A172 (cell line): ENCODE measurements around the gene PTPRG. TPM values are rescaled to one million over a fixed set of nuclear protein-coding genes. Genes with fewer than 3 reads are reported as not detected.

Source experiments
- DNase-seq: peaks from one replicate; pipeline ENCODE4 v3.0.0-alpha.2; 2015; ENCODE audit warnings: low spot score
- total RNA-seq: library from RNA; depleted of rRNA; stranded (reverse); fragments of >200 nt; shearing (Covaris generic); gene quantifications from 2 replicates; pipeline ENCODE4 v1.2.3, GENCODE V29; 2014

PTPRG gene
- total RNA-seq, 1 experiment from 2014 or later: 7.3 TPM

DNA sequence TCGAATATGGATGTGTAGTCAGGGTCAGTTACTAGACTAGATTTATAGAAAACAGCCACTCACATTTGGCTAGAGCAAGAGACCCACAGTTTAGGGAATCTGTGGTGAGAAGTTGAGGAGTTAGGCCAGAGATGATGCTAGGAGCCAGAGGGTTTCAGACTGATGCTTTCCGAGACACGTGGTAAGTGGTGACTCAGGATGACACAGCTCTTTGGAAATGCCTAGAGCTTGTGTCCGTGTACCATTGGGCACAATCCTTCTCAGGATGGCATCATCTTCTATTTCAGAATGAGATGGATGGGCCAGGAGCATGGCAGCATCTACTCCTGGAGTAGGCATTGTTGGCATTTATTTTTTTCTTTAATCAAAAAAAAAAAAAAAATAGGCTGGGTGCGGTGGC, 28.5 kb downstream of the PTPRG start:
- peak; percentile 74 for DNase-seq

DNA sequence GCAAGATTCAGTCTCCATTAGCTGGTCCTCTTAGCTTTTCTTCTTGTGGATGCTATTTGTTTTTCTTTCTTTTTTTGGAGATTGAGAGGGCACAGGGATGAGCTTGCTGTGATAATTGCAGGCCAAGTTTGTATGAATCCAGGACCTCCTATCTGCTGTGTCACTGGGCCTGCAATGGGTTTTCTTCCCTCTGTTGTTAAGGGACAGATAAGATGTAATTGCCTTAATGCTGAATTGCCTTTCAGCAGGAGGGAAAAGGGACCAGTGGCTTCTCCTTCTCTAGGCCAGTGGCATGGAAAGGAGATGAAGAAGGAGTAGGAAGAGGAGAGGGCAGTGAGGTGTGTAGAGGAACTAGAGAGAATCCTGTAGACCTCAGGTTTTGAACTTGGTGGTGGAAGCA, 29.9 kb downstream of the PTPRG start:
- no peak for DNase-seq

DNA sequence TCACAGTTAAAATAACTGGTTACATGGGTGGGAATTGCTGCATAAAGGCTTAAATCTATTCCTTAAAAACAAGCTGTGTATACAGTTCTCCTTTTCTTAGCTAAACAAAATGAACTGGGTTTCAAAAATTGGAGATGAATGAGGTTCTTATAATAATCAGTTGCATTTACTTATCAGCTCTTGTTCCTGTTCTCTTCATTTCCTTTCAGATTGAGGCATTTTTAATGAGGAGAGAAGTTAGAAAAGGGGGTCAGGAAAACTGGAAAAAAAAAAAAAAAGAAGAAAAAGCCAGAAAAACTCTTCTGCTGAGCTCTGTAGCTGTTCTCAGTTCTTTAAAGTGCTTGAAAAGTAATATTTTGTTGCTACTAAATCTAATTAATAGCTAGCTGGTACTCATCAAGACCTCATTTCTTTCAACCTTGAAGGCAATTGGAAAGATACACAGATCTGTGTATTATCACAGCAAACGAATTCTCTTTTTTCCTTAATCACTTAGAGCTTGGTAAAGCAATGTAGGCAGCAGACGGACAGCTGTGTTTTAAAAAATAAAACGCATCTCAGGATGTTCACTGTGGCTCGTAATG, 32.2 kb downstream of the PTPRG start:
- DNase-seq: no peak

DNA sequence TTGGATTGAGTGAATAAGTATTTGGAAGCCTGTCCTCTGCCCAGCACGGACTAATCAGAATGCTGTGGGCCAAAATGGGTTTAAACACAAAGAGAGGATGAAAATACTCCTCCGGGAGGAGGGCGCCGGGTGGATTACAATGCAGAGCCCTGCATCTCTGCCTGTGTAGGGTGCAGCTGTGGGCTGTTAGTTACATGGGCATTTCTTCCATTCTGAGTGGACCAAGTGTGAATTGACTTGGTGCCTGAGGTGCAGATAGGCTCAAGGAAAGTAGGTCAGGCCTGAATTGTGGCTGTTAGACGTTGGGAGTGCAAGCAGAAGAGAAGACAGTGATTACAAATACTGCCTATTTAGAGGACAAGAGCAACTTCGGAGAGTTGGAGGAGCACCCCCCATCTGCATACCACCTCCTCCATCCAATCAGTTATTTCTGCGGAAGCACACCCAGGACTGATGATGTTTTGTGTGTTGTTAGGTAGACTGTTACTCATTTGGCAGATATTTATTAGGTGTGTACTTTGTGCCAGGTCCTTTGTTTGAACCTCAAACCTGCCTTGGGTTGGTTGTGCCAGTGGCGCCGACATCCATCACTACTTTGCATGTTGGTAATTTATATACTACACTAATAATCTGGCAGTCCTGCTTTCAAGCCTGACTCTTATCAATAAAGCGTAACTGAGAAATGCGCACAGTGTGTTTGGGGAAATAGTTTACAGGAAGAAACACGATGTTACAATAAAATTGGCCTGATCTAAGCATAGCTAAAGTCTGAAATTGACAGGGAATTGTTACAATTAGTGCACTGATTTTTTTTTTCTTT, 33.0 kb downstream of the PTPRG start:
- no peak for DNase-seq

DNA sequence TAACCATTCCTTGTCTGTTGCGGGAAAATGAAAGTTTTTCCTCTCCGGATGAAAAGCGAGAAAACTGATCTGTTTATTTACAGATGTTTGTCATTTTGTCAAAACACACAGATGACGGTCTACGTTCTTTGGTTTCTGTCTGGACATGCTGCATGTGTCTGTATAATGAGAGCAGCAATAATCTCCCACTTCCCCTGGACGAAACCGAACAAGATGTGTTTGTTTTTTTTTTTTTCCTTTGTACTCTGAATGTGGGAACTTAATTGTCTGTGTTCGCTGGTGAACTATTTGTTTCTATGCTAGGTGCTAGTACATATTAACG, 33.6 kb downstream of the PTPRG start:
- no peak for DNase-seq

DNA sequence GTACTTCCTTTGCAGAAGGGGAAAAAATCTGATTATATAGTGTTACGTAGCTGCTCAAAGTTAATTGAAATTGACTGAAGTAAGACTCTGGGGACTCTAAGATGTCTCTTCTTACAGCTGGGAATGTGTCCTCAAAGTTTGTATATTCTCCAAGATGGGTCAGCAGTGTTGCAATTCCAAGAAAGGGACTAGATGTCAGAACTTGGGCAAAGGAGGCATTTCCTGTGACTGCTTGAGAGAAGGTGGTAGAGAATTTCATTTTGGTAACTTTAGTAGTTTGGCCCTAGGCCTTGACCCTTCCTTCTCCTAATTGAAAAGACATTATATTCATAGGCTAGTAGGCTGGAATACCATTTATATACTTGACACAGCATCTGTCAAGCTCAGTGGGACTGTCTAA, 33.9 kb downstream of the PTPRG start:
- DNase-seq: no peak

DNA sequence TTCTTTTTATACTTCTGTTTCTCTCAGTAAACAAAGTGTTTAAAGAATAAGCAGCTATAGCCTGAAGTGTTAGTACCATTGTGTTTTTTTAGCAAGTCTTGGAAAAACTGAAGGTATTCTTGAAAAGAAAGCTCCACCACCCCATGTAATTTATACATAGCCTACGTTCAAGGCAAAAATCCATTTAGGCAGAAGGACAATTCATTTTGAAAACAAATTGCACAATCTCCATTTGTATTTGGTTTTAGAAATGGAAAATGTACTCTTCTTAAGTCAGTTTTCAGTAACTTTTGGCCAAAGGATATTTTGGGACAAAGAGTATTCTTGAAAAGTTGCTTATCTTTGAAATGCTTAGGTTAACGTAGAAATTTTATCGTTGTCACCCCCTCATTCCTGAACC, 34.5 kb downstream of the PTPRG start:
- no peak for DNase-seq

DNA sequence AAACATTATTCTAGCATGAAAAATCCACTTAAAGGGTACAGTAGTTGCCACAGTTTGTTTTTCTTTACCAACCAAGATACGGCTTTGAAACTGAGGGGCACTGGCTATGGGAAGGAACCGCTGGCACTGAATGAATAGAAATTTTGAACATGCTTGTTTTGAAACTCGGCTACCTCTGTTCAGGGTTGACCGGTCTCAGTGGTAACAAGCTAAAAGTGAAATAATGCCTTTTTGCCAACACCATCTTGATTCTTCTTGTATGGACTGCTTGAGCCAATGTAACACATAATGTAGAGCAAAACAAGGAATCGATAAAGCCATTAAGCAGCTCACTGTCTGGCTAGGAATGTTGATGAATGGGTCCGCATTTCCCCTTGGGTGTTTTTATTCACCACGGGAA, 36.5 kb downstream of the PTPRG start:
- no peak for DNase-seq

DNA sequence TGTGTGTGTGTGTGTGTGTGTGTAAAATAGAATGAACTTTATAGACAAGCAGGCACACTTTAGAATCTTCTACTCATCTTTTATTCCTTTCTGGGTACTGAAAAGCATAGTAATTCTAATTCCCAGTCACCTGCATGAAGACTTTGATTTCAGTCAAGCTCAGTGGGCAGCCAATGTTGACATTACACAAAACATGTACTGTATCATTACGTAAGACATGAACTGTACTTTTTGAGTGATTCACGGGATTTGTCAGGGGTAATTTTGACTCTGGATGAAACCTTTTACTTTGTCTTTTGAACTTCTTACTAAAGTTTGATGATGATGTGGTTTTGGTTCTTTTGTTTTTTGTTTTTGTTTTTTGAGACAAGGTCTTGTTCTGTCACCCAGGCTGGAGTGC, 38.8 kb downstream of the PTPRG start:
- DNase-seq: no peak

DNA sequence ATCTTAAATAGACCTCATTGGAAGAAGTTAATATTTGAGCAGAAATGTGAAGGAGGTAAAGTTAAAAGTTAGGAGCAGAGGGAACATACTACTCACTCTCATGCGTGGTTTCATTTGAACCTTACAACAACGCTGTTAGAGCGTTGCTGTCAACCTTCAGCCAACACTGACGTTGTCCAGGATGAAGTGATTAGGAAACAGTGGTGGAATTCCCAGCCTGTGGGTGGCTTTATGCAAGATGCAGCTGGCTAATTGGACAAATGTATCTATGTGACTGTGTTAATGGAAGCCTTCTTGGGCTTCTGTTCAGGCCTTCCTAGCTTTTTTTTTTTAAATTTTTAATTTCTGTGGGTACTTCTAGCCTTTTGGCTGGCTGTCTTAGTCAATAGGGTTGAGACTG, 40.5 kb downstream of the PTPRG start:
- DNase-seq: no peak

DNA sequence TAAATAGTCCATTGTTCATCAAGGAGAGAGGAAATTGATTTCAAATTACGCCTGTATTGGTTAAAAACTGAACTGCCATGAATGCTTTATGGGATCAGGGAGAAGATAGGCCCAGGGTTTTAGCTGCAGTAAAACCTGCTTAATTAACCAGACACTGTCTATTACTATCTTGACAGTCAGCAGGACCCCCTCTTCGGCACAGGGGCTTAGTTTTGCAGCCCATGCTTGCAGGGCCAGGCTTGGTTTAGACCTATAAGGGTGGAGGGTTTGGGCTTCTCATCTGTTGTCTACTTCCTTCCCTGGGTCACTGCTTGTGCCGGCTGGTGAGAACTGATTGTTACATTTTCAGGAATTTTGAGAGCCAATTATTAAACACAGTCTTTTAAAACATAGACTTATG, 41.1 kb downstream of the PTPRG start:
- no peak for DNase-seq

DNA sequence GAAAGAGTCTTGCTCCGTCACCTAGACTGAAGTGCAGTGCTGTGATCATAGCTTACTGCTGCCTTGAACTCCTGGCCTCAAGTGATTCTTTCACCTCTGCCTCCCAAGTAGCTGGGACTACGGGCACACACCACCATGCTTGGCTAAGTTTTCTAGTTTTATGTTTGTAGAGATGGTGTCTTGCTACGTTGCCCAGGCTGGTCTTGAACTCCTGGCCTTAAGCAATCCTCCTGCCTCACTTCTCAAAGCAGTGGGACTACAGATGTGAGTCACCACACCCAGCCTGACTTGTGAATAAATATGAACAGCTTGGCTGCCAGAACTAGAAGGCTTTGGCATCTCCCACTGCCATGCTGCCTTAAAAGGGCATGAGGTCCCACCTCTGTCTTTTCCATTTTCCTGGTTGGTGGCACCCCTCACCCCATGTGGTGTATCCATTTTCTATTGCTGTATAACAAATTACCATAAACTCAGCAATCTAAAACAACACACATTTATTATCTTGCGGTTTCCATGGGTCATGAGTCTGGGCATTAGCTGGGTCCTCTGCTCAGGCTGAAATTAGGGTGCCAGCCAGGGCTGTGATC, 44.3 kb downstream of the PTPRG start:
- DNase-seq: no peak

DNA sequence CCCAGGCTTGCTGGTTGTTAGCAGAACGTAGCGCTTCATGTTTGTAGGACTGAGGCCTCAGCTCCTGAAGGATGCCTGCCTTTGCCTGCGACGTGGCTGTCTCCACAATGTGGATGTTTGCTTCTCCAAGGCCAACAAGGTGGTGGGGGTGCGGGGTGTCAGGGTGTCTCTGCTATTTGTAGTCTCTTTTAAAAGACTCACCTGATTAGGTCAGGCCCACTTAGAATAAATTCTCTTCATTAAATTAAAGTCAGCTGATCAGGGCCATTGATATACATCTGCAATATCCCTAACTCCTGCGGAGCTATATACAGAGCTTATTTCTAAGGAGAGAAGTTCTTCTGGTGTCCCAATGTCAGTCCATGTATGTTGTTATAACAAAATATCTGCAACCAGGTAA, 44.8 kb downstream of the PTPRG start:
- no peak for DNase-seq

DNA sequence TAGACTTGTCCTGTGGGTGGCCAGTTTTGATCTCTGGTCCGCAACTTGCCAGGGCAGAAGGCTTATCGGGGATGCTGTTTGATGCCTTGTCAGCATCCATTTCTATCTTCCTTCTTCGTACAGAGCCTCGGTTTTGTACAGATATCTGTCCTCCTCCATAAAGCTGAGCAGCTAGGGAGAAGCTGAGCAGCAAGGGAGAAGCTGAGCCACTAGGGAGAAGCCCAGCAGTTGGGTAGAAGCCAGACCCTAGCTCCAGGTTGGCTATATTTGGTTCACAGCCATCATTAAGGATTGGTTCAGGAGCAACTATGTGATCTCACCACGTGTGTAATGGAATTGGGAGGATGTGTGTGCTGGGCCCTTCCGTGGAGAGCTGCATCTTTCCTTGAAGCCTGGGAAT, 46.7 kb downstream of the PTPRG start:
- no peak for DNase-seq

DNA sequence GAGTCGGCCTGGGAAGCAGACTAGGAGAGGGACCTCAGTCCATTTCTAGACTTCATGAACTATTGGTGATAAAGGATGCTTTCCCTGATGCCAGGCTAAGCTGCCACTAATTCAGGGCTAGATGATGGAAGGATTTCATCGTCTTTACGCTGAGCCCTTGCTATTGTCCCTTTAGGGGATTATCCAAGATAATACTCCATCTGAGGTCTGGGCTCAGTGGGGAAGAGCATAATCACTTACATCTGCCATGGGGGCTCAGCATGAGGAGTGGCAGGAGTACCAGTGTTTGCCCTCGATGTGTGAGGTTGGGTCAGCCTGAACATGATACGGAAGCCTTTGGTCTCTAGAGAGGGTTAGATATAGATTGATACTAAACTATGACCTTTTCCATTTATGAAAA, 47.3 kb downstream of the PTPRG start:
- DNase-seq: no peak

DNA sequence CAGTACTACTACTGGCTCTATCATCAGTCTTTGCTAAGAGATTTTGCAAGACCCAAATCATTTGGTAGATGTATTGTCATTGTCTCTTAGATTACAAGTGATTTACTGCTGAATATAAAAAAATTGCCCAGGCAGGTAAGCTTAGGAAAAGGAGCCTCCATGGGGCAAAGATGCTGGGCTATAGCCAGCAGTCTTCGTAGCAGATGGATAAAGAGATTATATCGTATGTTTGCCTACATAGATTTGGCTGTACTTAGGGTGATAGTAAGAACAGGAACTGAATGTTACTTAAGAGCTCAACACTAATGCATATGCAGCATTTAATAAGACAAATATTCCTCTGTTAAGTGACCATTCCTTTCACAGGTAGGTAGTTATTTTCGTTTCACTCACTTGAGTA, 48.9 kb downstream of the PTPRG start:
- DNase-seq: no peak

DNA sequence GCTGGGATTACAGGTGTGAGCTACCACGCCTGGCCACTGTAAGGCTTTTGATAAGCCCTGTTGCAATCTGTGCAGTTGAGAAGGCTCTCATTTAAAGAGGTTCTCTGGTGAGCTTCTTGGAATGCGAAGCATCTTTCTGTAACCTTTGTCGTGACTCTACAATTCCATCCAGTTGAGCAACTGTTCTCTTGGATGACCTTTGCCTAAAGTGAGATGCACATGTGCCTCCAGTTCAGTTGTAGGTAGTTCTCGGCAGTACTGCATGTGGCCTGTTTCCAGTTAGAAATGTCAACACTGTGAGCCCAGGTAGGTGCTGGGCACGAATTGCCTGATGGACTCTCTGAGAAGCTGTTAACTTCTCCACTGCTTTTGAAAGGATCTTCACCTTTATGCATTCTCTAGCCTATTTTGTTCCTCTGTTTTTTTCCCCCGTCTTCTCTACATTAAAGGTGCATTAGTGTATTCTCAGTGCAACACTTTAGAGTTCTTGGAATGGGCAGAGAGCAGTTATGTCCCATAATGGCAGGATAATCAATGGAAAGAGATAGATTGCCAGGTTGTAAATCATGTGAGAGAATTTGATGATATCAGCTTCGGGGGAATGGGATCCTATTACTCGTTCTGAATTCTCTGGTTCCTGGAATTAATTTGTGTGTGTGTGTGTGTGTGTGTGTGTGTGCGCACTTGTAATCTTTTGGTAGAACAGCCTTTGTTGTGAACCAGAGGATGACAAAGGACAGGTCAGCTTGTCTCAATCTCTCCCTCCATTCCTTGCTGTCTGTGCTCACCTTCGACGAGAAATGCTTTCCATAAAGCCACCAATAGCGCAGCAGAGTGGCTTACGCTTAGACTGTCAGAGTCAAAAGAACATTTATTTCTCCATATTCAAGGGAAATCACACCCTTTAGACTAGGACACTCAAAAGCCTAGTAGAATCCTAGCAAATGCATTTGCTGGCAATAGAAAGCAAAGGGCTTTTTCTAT, 51.1 kb downstream of the PTPRG start:
- DNase-seq: no peak

DNA sequence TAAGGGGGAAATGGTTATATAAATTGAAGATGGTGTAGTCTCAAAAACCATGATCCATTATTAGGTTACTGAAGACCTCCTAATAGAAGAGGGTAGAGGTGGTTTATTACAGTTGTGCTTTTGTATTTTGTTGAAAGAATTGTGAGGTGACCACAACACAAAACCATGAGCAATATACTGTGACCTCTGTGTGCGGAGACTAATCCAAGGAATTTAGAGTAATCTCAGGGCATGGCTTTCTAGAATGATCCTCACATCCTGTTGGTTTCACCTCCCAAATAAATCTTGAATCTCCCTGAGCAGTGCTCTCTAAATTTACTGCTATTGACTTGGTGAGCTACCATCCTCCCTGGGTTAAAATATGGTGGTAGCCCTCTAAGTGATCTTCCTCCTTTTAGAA, 52.3 kb downstream of the PTPRG start:
- DNase-seq: no peak

DNA sequence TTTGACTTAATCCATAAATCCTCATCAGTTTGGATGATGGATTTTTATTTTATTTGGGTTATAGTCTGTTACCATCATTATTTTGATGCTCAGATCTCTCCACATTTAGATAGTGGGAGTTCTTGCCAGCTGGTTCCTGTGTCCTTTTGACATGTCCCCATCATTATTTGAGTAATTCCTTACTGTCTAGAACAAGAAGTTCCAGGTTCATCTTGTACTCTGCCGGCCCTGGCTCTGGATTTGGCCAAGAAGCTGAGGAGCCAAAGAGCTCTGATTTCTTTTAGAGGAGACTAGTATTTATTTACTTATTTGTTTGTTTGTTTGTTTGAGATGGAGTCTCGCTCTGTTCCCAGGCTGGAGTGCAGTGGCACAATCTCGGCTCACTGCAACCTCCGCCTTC, 54.3 kb downstream of the PTPRG start:
- DNase-seq: no peak

DNA sequence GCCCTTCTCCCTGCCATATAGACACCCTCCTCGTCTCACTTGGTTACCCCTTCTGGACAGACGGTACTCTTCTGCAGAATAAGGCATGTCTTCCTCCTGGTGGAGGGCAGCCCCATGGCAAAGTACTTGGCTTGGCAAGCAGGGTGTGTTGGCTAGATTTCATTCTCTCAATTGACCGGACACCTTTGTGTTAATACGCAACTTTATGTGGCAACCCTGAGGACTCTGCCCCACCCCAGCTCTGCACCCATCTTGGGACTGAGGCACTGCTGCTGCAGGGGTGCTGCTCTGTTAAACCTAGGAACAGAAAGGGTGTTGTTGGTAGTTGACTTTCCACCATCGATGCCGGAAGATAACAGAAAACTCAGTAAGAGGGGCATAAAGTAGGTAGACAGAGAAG, 55.2 kb downstream of the PTPRG start:
- DNase-seq: no peak

DNA sequence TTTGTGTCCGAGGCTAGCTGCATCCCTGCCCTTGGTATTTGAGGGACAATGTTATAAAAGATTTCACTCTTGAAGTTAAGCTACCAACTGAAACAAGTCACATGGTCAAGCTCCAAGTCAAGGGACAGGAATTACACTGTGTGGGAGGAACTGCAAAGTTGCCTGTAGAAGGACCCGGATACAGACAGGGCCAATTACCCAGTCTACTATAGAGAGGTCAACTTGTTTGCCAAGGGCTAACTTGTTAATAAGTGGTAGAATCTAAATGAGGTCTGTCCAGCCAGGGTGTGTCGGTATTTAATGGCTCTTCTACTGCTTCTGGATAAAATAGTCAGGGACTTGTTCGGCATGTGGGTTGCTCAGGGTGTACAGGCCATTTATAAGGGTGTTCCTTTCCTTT, 55.7 kb downstream of the PTPRG start:
- no peak for DNase-seq

DNA sequence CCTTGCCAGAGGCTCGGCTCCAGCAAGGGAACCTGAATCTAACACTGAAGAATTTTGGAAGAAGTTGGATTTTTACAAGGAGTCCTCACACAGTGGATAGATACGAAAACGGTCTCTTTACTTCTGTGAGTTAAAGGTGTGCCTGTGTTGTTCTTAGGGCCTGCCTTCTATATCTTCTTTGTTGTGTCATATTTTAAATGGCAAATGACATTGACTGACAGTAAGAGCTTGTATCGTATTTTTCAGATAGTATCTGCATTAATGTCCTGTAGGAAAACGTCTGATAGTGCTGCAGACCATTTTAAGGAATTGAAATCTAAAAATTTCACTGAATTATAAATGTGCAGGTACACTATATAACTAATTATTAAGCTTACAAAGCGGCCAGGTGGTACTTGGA, 56.3 kb downstream of the PTPRG start:
- DNase-seq: no peak
